ENCODE data around the gene CIAO3. TPM values are rescaled to one million over a fixed set of nuclear protein-coding genes. Genes with fewer than 3 reads are reported as not detected.

Gene CIAO3
- total RNA-seq, 2 donors from 2014 or later = 56.7 to 76.6 TPM

DNA sequence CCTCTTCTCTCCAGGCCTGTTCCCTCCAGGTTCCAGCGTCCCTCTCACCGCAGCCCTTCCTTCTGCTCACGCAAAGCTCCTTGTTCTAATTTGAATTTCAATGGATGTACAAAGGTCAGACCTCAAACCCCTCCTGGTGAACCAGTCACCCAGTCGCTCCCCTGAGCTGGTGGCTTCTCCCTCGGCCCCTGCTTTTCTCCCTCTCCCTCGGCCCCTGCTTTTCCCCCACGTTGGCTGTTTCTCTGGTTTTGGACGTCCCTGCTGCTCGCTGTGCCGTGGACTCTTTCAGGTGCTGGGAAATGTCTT lies 11.2 kb upstream of the CIAO3 start:
- WGBS = 26% methylated on average over 10 of the region's 10 CpGs
- Histone ChIP-seq H3K4me3 (no peak overlapping the region), H3K36me3 (no peaks in the 10 kb centered on the region), H3K4me1 (replicated peaks) (no peaks in the 10 kb centered on the region), H3K27ac (peak overlapping the region in 1 of 2 donors; percentile 36), H3K9me3 (no peaks in the 10 kb centered on the region), H3K27me3 (replicated peaks; ENCODE audit: insufficient read depth) (no peaks in the 10 kb centered on the region)
- no peak for DNase-seq (ENCODE audit: low spot score)
- TF ChIP-seq POLR2A (IDR thresholded peaks at IDR 0.05) (no peak), POLR2AphosphoS5 (IDR thresholded peaks at IDR 0.05) (no peak)
- TF ChIP-seq, protein P1, sequence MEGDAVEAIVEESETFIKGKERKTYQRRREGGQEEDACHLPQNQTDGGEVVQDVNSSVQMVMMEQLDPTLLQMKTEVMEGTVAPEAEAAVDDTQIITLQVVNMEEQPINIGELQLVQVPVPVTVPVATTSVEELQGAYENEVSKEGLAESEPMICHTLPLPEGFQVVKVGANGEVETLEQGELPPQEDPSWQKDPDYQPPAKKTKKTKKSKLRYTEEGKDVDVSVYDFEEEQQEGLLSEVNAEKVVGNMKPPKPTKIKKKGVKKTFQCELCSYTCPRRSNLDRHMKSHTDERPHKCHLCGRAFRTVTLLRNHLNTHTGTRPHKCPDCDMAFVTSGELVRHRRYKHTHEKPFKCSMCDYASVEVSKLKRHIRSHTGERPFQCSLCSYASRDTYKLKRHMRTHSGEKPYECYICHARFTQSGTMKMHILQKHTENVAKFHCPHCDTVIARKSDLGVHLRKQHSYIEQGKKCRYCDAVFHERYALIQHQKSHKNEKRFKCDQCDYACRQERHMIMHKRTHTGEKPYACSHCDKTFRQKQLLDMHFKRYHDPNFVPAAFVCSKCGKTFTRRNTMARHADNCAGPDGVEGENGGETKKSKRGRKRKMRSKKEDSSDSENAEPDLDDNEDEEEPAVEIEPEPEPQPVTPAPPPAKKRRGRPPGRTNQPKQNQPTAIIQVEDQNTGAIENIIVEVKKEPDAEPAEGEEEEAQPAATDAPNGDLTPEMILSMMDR (IDR thresholded peaks at IDR 0.05) = no peak
- intact Hi-C loops (cut with DNase I) = no loop called here

DNA sequence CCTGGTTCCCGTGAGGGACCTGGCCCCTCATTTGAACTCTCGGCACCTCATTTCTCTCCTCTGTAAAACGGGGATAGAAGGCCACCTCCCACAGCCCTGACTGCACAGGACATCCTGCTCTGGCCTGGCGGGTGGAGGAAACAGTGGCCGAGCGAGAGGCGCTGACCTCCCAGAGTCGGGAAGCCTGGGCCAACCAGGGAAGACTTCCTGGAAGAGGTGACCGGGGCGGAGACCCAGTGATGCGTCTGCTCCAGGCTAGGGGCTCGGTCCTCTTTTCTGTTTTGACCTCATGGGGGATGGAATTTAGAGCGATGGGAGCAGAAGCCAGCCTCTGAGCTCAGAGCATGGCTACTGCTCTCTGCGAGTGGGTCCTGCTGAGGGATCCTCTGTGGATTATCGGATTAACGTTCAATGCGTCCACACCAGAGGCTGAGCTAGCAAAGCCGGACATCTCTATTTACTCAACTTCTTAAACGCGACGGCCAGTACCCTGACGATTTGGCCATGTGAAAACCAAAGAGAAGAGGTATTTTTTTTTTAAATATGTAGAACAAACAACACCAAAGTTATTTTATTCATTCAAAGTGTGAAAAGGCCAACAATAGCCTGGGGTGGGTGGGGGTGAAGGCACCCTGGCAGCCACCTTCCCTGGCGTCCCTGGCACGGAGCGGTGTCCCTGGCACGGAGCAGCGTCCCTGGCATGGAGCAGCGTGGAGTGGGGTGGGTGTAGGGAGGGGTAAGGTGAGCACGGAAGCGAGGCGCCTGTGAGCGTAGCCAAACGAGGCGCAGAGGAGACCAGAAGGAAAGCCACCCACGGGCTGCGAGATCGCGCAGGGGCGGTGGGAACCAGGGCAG lies 10.6 kb upstream of the CIAO3 start:
- Histone ChIP-seq H3K4me3 (no peak overlapping the region), H3K27me3 (replicated peaks; ENCODE audit: insufficient read depth) (no peaks in the 10 kb centered on the region), H3K9me3 (no peaks in the 10 kb centered on the region), H3K36me3 (no peaks in the 10 kb centered on the region), H3K4me1 (replicated peaks) (no peaks in the 10 kb centered on the region), H3K27ac (peak overlapping the region in 1 of 2 donors; percentile 36)
- intact Hi-C loops (cut with DNase I) = no loop called here
- TF ChIP-seq, protein P1 (IDR thresholded peaks at IDR 0.05) = no peak
- TF ChIP-seq POLR2A (IDR thresholded peaks at IDR 0.05) (no peak), POLR2AphosphoS5 (IDR thresholded peaks at IDR 0.05) (no peak)
- DNase-seq (ENCODE audit: low spot score) = no peak
- 46% methylated on average over 37 of the region's 39 CpGs for WGBS

DNA sequence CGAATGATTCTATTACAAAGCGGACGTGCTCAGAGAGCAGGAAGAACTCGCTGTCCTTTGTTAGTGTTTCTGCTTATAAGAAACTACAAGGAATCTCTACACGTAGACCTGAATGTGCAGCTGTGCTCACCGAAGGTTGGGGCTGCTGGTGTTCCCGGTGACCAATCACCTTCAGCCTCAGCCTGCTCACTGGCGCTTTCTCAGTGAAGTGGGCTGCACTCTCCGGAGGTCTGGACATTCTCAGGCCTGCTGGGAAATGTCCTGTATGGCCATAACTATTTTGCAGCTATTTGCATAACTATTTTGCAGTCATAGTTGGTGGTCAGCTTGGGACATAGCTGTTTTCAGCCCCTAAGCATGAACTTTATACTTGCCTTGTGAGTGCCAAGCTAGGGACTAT lies 9.7 kb upstream of the CIAO3 start:
- Histone ChIP-seq H3K4me1 (replicated peaks) (no peaks in the 10 kb centered on the region), H3K4me3 (no peak overlapping the region), H3K27ac (no peak overlapping the region), H3K9me3 (no peaks in the 10 kb centered on the region), H3K36me3 (no peaks in the 10 kb centered on the region), H3K27me3 (replicated peaks; ENCODE audit: insufficient read depth) (no peaks in the 10 kb centered on the region)
- intact Hi-C loops (cut with DNase I) = no loop called here
- no peak for DNase-seq (ENCODE audit: low spot score)
- 56% methylated on average over 9 of the region's 9 CpGs for WGBS
- TF ChIP-seq POLR2A (IDR thresholded peaks at IDR 0.05) = no peak
- no peak for TF ChIP-seq POLR2AphosphoS5 (IDR thresholded peaks at IDR 0.05)
- TF ChIP-seq, protein P1 (IDR thresholded peaks at IDR 0.05) = no peak

DNA sequence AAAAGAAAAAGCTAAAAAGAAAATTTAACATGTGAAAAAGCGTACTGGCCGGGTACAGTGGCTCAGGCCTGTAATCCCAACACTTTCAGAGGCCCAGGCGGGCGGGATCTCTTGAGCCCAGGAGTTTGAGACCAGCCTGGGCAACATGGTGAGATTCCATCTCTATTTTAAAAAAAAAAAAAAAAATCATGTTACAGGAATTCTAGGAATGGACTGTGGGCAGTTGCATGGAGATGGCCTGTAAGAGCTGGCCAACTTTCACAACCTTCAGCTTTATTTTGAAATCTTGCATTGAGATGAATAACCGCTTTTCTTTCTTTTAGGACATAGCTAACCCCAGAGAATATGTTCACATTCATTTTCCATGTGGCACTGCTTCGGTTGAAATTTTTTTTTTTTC lies 8.2 kb upstream of the CIAO3 start:
- 74% methylated on average over 6 of the region's 6 CpGs for WGBS
- no peak overlapping the region for H3K4me3 ChIP-seq
- intact Hi-C loops (cut with DNase I) = no loop called here
- no peak for DNase-seq (ENCODE audit: low spot score)
- H3K27me3 ChIP-seq (replicated peaks; ENCODE audit: insufficient read depth) = no peaks in the 10 kb centered on the region
- no peaks in the 10 kb centered on the region for H3K9me3 ChIP-seq
- H3K27ac ChIP-seq = no peak overlapping the region
- TF ChIP-seq POLR2AphosphoS5 (IDR thresholded peaks at IDR 0.05) = no peak
- TF ChIP-seq, protein P1 (IDR thresholded peaks at IDR 0.05) = no peak
- no peak for TF ChIP-seq POLR2A (IDR thresholded peaks at IDR 0.05)
- H3K4me1 ChIP-seq (replicated peaks) = no peaks in the 10 kb centered on the region
- no peaks in the 10 kb centered on the region for H3K36me3 ChIP-seq

All from prostate gland (tissue), 2 donors.